Lower leg skin (tissue), 3 donors: Measurements from ENCODE around the gene TNNI2.

Experiments
- POLR2A ChIP-seq, 2 donors: fragments of 450-650 bp; IDR thresholded peaks; one replicate each; pipeline ENCODE4 v1.6.1; 2016 to 2017; ENCODE audit warnings: antibody characterized with exemption in 2 of 2, mild to moderate bottlenecking in 1 of 2, moderate library complexity in 1 of 2
- TF ChIP-seq, protein P1 (sequence below), 3 donors: fragments of 450-650 bp; IDR thresholded peaks; one replicate each; pipeline ENCODE4 v1.5.1; 2016; ENCODE audit warnings: antibody characterized with exemption in 3 of 3, mild to moderate bottlenecking in 3 of 3, moderate library complexity in 2 of 3

DNA sequence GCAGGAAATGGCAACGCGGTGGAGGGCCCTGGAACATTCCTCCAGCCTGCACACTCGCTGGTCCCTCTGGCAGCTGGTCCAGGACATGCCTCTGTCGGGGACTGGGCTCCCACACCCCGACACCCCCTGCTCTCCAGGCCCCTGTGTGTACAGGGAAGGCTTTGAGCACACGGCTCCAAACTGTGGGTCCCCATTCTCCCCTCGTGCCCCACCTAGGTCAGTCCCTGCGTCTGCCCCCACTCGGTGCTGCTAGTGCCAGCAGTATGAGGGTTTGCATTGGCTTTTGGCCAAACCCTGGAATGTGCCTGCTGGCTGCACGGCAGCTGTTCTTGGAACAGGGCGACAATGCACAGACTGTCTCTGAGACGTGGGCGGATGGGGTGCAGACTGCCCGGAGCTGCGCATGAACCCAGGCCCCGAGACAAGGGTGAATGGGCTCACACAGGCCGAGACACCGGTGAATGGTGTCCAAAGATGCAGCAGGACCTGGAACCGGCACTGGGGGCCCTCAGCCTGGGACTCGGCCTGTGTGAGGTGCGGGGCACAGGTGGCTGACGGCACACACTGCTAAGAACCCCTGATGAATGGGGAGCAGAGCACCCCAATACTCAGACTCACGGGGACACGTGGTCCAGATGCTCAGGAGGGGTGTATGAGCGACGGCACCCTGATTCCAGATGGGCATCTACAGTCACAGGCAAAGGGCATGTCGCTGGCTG, 11.5 kb upstream of the TNNI2 start:
- TF ChIP-seq, protein P1, sequence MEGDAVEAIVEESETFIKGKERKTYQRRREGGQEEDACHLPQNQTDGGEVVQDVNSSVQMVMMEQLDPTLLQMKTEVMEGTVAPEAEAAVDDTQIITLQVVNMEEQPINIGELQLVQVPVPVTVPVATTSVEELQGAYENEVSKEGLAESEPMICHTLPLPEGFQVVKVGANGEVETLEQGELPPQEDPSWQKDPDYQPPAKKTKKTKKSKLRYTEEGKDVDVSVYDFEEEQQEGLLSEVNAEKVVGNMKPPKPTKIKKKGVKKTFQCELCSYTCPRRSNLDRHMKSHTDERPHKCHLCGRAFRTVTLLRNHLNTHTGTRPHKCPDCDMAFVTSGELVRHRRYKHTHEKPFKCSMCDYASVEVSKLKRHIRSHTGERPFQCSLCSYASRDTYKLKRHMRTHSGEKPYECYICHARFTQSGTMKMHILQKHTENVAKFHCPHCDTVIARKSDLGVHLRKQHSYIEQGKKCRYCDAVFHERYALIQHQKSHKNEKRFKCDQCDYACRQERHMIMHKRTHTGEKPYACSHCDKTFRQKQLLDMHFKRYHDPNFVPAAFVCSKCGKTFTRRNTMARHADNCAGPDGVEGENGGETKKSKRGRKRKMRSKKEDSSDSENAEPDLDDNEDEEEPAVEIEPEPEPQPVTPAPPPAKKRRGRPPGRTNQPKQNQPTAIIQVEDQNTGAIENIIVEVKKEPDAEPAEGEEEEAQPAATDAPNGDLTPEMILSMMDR (IDR thresholded peaks at IDR 0.05), result no peak
- no peak for TF ChIP-seq POLR2A (IDR thresholded peaks at IDR 0.05)
